ENCODE measurements around the gene CCDC92B. TPM values are rescaled to one million over a fixed set of nuclear protein-coding genes. Genes with fewer than 3 reads are reported as not detected.

CCDC92B gene
- 0.20 TPM for total RNA-seq
- long read RNA-seq, partial matches to known transcripts = 0 of 2 reads
- long read RNA-seq, other reads (novel, unspliced or antisense) = 1 of 2 reads

GRCh38 chr17:2749058-2749783 lies at the start of gene CCDC92B:
Gene CCDC92B (minus strand): TSS chr17:2749652. CDS start chr17:2735145, 14,507 bp downstream.
- TF ChIP-seq CTCF (IDR thresholded peaks at IDR 0.05) = no peak
- Histone ChIP-seq H3K27ac (no peak within 1 kb of the TSS), H3K4me1 (no peaks in the 10 kb centered on the region), H3K27me3 (peaks cover 47% of the 10 kb centered on the region), H3K4me3 (no peak within 1 kb of the TSS), H3K36me3 (no peaks in the 10 kb centered on the region), H3K9me3 (no peaks in the 10 kb centered on the region)
- intact Hi-C loops (cut with DNase I) = no loop called here
- DNase-seq (no peak), ATAC-seq (no peak)

GRCh38 chr17:2798678-2799077 lies 49.2 kb upstream of the CCDC92B start:
- Histone ChIP-seq H3K36me3 (no peaks in the 10 kb centered on the region), H3K4me3 (no peak overlapping the region), H3K27ac (no peak overlapping the region), H3K4me1 (no peaks in the 10 kb centered on the region), H3K27me3 (peaks cover 11% of the 10 kb centered on the region), H3K9me3 (no peaks in the 10 kb centered on the region)
- TF ChIP-seq CTCF (IDR thresholded peaks at IDR 0.05) = no peak
- ATAC-seq = no peak
- no peak for DNase-seq
- intact Hi-C loops (cut with DNase I) = no loop called here

GRCh38 chr17:2798188-2798587 lies 48.7 kb upstream of the CCDC92B start:
- Histone ChIP-seq H3K9me3 (no peaks in the 10 kb centered on the region), H3K4me3 (no peak overlapping the region), H3K27ac (no peak overlapping the region), H3K4me1 (no peaks in the 10 kb centered on the region), H3K36me3 (no peaks in the 10 kb centered on the region), H3K27me3 (peaks cover 16% of the 10 kb centered on the region)
- ATAC-seq (no peak), DNase-seq (no peak)
- TF ChIP-seq CTCF (IDR thresholded peaks at IDR 0.05) = no peak
- intact Hi-C loops (cut with DNase I) = no loop called here

- TF ChIP-seq CTCF (IDR thresholded peaks at IDR 0.05) = no peak
- Histone ChIP-seq H3K27me3 (peaks cover 16% of the 10 kb centered on the region), H3K4me1 (no peaks in the 10 kb centered on the region), H3K9me3 (no peaks in the 10 kb centered on the region), H3K36me3 (no peaks in the 10 kb centered on the region), H3K4me3 (no peak overlapping the region), H3K27ac (no peak overlapping the region)
- intact Hi-C loops (cut with DNase I) = no loop called here
- no peak for DNase-seq
- no peak for ATAC-seq
These were observed 48.2 kb upstream of the CCDC92B start for GRCh38 chr17:2797637-2798036.

- no peaks in the 10 kb centered on the region for H3K36me3 ChIP-seq
- no peaks in the 10 kb centered on the region for H3K9me3 ChIP-seq
- peaks cover 16% of the 10 kb centered on the region for H3K27me3 ChIP-seq
- ATAC-seq = no peak
- no peaks in the 10 kb centered on the region for H3K4me1 ChIP-seq
- intact Hi-C loops (cut with DNase I) = no loop called here
- H3K4me3 ChIP-seq = peak overlapping the region; percentile 38
- no peak overlapping the region for H3K27ac ChIP-seq
- no peak for DNase-seq
- no peak for TF ChIP-seq CTCF (IDR thresholded peaks at IDR 0.05)
These were observed 47.8 kb upstream of the CCDC92B start for GRCh38 chr17:2797226-2797625.
